HepG2 (cell line): ENCODE measurements around the gene AXIN1. TPM values are rescaled to one million over a fixed set of nuclear protein-coding genes. Genes with fewer than 3 reads are reported as not detected.

Experiments
- ATAC-seq: fragments of 200-7000 bp; cut with Tn5 transposase; 3 replicates; pipeline ENCODE4 v1.9.1; 2020; ENCODE audit warnings: mild to moderate bottlenecking, moderate library complexity
- BruUV-seq: library from RNA; stranded (reverse); fragments of 400-500 nt; replicated peaks from 2 replicates; lab custom pipeline; 2021; lab: Mats Ljungman, UMichigan
- CTCF ChIA-PET: fragments of 300-600 bp; formaldehyde crosslinking; extraction: SDS; loops from one replicate; lab custom pipeline; 2021; ENCODE audit warnings: low total read pairs, inconsistent platforms, low intra/inter-chr PET ratio; lab: Yijun Ruan, JAX
- POLR2A ChIA-PET: fragments of 350-600 bp; sonication (Branson Sonifier 250); formaldehyde crosslinking; loops from one replicate; lab custom pipeline; 2020; ENCODE audit warnings: antibody characterized with exemption, inconsistent platforms; lab: Yijun Ruan, JAX
- DNase-seq: peaks from one replicate; pipeline ENCODE4 v3.0.0-alpha.2; 2015; ENCODE audit warnings: low spot score
- FAIRE-seq: peaks from 3 replicates; lab custom pipeline; 2011; peaks lifted over from hg19 to GRCh38; lab: Jason Lieb, UNC
- H2AFZ ChIP-seq: one replicate; pipeline ENCODE4 v1.6.1; 2011; ENCODE audit warnings: low read length, inconsistent platforms
- H3K27ac ChIP-seq: fragments of 300-600 bp; 3 replicates; pipeline ENCODE4 v1.8.0; 2011; ENCODE audit warnings: mixed run types, mild to moderate bottlenecking, mixed read lengths, low read length, inconsistent platforms; ENCODE audit not compliant: insufficient read depth; ENCODE audit errors: extremely low read length
- H3K27me3 ChIP-seq, 2 experiments: fragments of 200-600 bp in 1 of 2; 2 replicates in 1 of 2; 3 replicates in 1 of 2; pipeline versions ENCODE4 v1.6.0 to v1.8.0; 2011; ENCODE audit warnings: low read length in 2 of 2, mild to moderate bottlenecking in 2 of 2, moderate library complexity in 2 of 2, inconsistent platforms in 1 of 2; ENCODE audit not compliant: insufficient read depth in 2 of 2, control insufficient read depth in 1 of 2
- H3K36me3 ChIP-seq, 2 experiments: fragments of 200-600 bp in 1 of 2; replicated peaks in 1 of 2; 2 replicates in 1 of 2; 3 replicates in 1 of 2; pipeline versions ENCODE4 v1.5.1 to v1.8.0; 2011; ENCODE audit warnings: low read length in 2 of 2, inconsistent platforms in 1 of 2; ENCODE audit not compliant: insufficient read depth in 2 of 2, control insufficient read depth in 1 of 2
- H3K4me1 ChIP-seq: 2 replicates; pipeline ENCODE4 v1.5.1; 2012; ENCODE audit warnings: low read length, inconsistent platforms; ENCODE audit not compliant: insufficient read depth
- H3K4me2 ChIP-seq: 2 replicates; pipeline ENCODE4 v1.6.0; 2011; ENCODE audit warnings: low read depth, low read length, inconsistent platforms
- H3K4me3 ChIP-seq, 3 experiments: fragments of 200-600 bp in 1 of 3; sonication (generic), shearing (Covaris generic) in 1 of 3; replicated peaks in 1 of 3; 2 replicates each; pipeline ENCODE4 v1.5.1; 2011 to 2016; ENCODE audit warnings: low read length in 3 of 3, inconsistent platforms in 2 of 3, low read depth in 2 of 3, mild to moderate bottlenecking in 2 of 3, control low read depth in 1 of 3, mixed read lengths in 1 of 3; ENCODE audit not compliant: insufficient read depth in 1 of 3
- H3K79me2 ChIP-seq: one replicate; pipeline ENCODE4 v1.6.1; 2011; ENCODE audit warnings: low read length, inconsistent platforms; ENCODE audit not compliant: insufficient read depth
- H3K9ac ChIP-seq: 2 replicates; pipeline ENCODE4 v1.6.0; 2011; ENCODE audit warnings: mild to moderate bottlenecking, low read depth, low read length, inconsistent platforms; ENCODE audit not compliant: insufficient read depth
- H3K9me3 ChIP-seq: 2 replicates; pipeline ENCODE4 v1.5.1; 2012; ENCODE audit warnings: mild to moderate bottlenecking, low read length
- H4K20me1 ChIP-seq: 2 replicates; pipeline ENCODE4 v1.6.0; 2011; ENCODE audit warnings: inconsistent platforms, mild to moderate bottlenecking, low read length, moderate library complexity; ENCODE audit not compliant: insufficient read depth
- FOXJ3 ChIP-seq: sonication (generic); formaldehyde crosslinking; IDR thresholded peaks from 2 replicates; pipeline ENCODE4 v1.4.0; 2020; ENCODE audit warnings: missing genetic modification reagents, mild to moderate bottlenecking, borderline replicate concordance
- IKZF1 ChIP-seq: fragments of 450-650 bp; IDR thresholded peaks from 2 replicates; pipeline ENCODE4 v1.7.1; 2016
- KDM5A ChIP-seq: fragments of 200-600 bp; sonication (generic); IDR thresholded peaks from 2 replicates; pipeline ENCODE4 v1.7.0; 2018; ENCODE audit warnings: antibody characterized with exemption, mild to moderate bottlenecking, low read length, borderline replicate concordance
- KDM5B ChIP-seq: sonication (generic); formaldehyde crosslinking; IDR thresholded peaks from 2 replicates; pipeline ENCODE4 v1.4.0; 2020; ENCODE audit warnings: missing genetic modification reagents, mild to moderate bottlenecking, borderline replicate concordance
- NKX3-1 ChIP-seq: sonication (generic); formaldehyde crosslinking; IDR thresholded peaks from 2 replicates; pipeline ENCODE4 v1.5.0; 2020; ENCODE audit warnings: missing genetic modification reagents
- SPEN ChIP-seq: sonication (generic); formaldehyde crosslinking; IDR thresholded peaks from 2 replicates; pipeline ENCODE4 v1.5.1; 2020; ENCODE audit warnings: low read depth, mild to moderate bottlenecking, missing genetic modification reagents
- TAF1 ChIP-seq: sonication (generic); formaldehyde crosslinking; IDR thresholded peaks from 2 replicates; pipeline ENCODE4 v1.4.0; 2020; ENCODE audit warnings: missing genetic modification reagents
- ZNF205 ChIP-seq: IDR thresholded peaks from 2 replicates; pipeline ENCODE4 v1.6.1; 2018; ENCODE audit warnings: missing biosample characterization, missing genetic modification reagents
- ZNF230 ChIP-seq: sonication (generic); formaldehyde crosslinking; IDR thresholded peaks from 2 replicates; pipeline ENCODE4 v1.4.0; 2020; ENCODE audit warnings: mild to moderate bottlenecking, missing genetic modification reagents
- ZNF350 ChIP-seq: sonication (generic); formaldehyde crosslinking; IDR thresholded peaks from 2 replicates; pipeline ENCODE4 v1.4.0; 2020; ENCODE audit warnings: mild to moderate bottlenecking, low read depth, missing genetic modification reagents, borderline replicate concordance
- ZNF530 ChIP-seq: sonication (generic); formaldehyde crosslinking; IDR thresholded peaks from 2 replicates; pipeline ENCODE4 v1.5.0; 2020; ENCODE audit warnings: low read depth, mild to moderate bottlenecking, missing genetic modification reagents
- ZNF549 ChIP-seq: sonication (generic); formaldehyde crosslinking; IDR thresholded peaks from 2 replicates; pipeline ENCODE4 v1.5.0; 2020; ENCODE audit warnings: missing genetic modification reagents
- ZNF570 ChIP-seq: sonication (generic); formaldehyde crosslinking; IDR thresholded peaks from 2 replicates; pipeline ENCODE4 v1.4.0; 2020; ENCODE audit warnings: mild to moderate bottlenecking, missing genetic modification reagents, borderline replicate concordance
- ZNF773 ChIP-seq: sonication (generic); formaldehyde crosslinking; IDR thresholded peaks from 2 replicates; pipeline ENCODE4 v1.4.0; 2020; ENCODE audit warnings: missing genetic modification reagents, borderline replicate concordance
- WGBS: methylation state at CpG from one replicate; pipeline ENCODE4 v1.1.6; 2017; ENCODE audit warnings: low lambda C conversion rate; 5-methylcytosine and 5-hydroxymethylcytosine counted together
- in situ Hi-C: cut with HindIII; loops from 2 replicates; pipeline ENCODE4 v1.10.0; 2017; ENCODE audit warnings: low pct_unique_long_range_greater_than_20kb; ENCODE audit not compliant: extremely low pct_ligation_motif_present
- intact Hi-C: fragments of 100-400 bp; cut with micrococcal nuclease; formaldehyde crosslinking; loops from one replicate; pipeline ENCODE4 v1.10.0; 2022; ENCODE audit not compliant: unreplicated experiment
- polyA plus RNA-seq, 8 experiments: library from polyadenylated mRNA; depleted of rRNA in 3 of 8; stranded (reverse) in 7 of 8; unstranded in 1 of 8; fragments of >200 nt; fragmentation: Illumina TruSeq in 4 of 8; extraction: Trizol in 4 of 8; gene quantifications; 2 replicates each; pipeline versions ENCODE4 v1.2.1 to v1.2.3, GENCODE V29; 2011 to 2016; ENCODE audit warnings: low read depth in 4 of 8, missing spikeins in 1 of 8, mixed read lengths in 1 of 8; ENCODE audit not compliant: insufficient read depth in 1 of 8
- total RNA-seq, 5 experiments: library from RNA; depleted of rRNA; stranded (reverse); fragments of >200 nt; fragmentation: Illumina TruSeq; extraction: Trizol; gene quantifications; 2 replicates each; pipeline ENCODE4 v1.2.3, GENCODE V29; 2016; ENCODE audit warnings: low read depth in 1 of 5
- TF ChIP-seq, protein P1 (sequence below): sonication (generic); formaldehyde crosslinking; IDR thresholded peaks from 2 replicates; pipeline ENCODE4 v1.8.0; 2023; ENCODE audit warnings: mild to moderate bottlenecking, missing genetic modification reagents
- TF ChIP-seq, protein P2 (sequence below): sonication (generic); formaldehyde crosslinking; IDR thresholded peaks from 2 replicates; pipeline ENCODE4 v1.4.0; 2020; ENCODE audit warnings: mild to moderate bottlenecking, missing genetic modification reagents
- TF ChIP-seq, protein P3 (sequence below): sonication (generic); formaldehyde crosslinking; IDR thresholded peaks from 2 replicates; pipeline ENCODE4 v1.8.0; 2022; ENCODE audit warnings: missing genetic modification reagents, mild to moderate bottlenecking, inconsistent platforms, borderline replicate concordance

AXIN1 gene
- total and polyA plus RNA-seq, 2 of the 13 experiments (the other 11 are each of a cell fraction or from before 2014, with no cell fraction given): 24.0 to 26.0 TPM

DNA sequence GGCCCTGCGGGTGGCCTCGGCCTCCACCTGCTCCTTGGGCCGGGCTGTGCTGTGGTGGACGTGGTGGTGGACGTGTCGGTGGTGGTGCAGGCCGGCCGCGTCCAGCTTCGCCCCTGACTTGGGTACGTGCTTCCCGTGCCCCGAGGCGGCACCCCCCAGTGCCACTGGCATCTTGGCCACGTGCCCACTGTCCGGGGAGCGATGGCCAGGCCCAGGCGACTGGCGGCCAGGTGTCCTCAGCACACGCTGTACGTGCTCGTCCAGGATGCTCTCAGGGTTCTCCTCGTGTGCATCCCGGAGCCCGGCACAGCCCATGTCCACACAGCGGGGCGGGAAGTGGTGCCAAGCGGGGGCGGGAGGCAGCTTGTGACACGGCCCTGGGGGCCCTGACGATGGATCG lies 54.7 kb downstream of the AXIN1 start:
- Histone ChIP-seq H3K27ac (no peak overlapping the region), H3K36me3 (peaks cover 15 to 40% of the 10 kb centered on the region in 2 experiments; a peak in 4 of 5 replicates), H3K79me2 (no peaks in the 10 kb centered on the region), H2AFZ (no peak overlapping the region), H3K4me2 (no peak overlapping the region), H3K9me3 (no peaks in the 10 kb centered on the region), H3K4me3 (no peak overlapping the region), H3K27me3 (no peaks in the 10 kb centered on the region), H3K4me1 (no peaks in the 10 kb centered on the region), H3K9ac (no peak overlapping the region), H4K20me1 (no peaks in the 10 kb centered on the region)
- no peak for DNase-seq
- FAIRE-seq: no peak
- ChIA-PET CTCF (no interaction called here), POLR2A (no interaction called here)
- BruUV-seq: no TSS peak
- intact Hi-C loops (no loop called here), in situ Hi-C loops (no loop called here)
- TF ChIP-seq TAF1 (CRISPR knock-in tag) (no peak), KDM5B (CRISPR knock-in tag) (no peak), KDM5A (no peak), ZNF350 (CRISPR knock-in tag) (no peak), ZNF530 (CRISPR knock-in tag) (no peak), ZNF570 (no peak), IKZF1 (no peak), NKX3-1 (CRISPR knock-in tag) (no peak), SPEN (CRISPR knock-in tag) (no peak), ZNF205 (CRISPR knock-in tag) (no peak), ZNF230 (CRISPR knock-in tag) (no peak), ZNF773 (no peak), ZNF549 (CRISPR knock-in tag) (no peak), FOXJ3 (CRISPR knock-in tag) (no peak)
- TF ChIP-seq, protein P1, sequence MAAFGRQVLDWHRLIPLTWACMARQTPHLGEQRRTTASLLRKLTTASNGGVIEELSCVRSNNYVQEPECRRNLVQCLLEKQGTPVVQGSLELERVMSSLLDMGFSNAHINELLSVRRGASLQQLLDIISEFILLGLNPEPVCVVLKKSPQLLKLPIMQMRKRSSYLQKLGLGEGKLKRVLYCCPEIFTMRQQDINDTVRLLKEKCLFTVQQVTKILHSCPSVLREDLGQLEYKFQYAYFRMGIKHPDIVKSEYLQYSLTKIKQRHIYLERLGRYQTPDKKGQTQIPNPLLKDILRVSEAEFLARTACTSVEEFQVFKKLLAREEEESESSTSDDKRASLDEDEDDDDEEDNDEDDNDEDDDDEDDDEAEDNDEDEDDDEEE (CRISPR knock-in tag): no peak
- TF ChIP-seq, protein P2, sequence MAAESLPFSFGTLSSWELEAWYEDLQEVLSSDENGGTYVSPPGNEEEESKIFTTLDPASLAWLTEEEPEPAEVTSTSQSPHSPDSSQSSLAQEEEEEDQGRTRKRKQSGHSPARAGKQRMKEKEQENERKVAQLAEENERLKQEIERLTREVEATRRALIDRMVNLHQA (CRISPR knock-in tag): no peak
- TF ChIP-seq, protein P3, sequence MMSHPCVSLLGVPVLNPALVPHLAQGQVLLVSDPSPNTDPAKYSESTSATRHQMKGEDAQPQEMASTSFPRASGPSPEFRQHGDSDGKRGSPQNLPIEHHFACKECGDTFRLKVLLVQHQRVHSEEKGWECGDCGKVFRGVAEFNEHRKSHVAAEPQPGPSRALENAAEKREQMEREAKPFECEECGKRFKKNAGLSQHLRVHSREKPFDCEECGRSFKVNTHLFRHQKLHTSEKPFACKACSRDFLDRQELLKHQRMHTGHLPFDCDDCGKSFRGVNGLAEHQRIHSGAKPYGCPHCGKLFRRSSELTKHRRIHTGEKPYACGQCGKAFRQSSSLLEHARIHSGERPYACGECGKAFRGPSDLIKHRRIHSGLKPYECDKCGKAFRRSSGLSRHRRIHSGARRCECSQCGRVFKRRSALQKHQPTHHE (CRISPR knock-in tag): no peak
- WGBS: 94% methylated on average over 17 of the region's 32 CpGs
- ATAC-seq: peak; percentile 14; the same call in 2 of the 3 replicates
